GM19035 (cell line): ENCODE measurements around the gene CCDC172.

Source experiments
- ATAC-seq: cut with Tn5 transposase; IDR thresholded peaks from one replicate; pipeline ENCODE4 v1.9.1; 2021; ENCODE audit not compliant: unreplicated experiment

The CCDC172 gene

GRCh38 chr10:116429288-116429977, 105.2 kb downstream of the CCDC172 start:
- ATAC-seq = no peak
